DMS 273 (cell line): ENCODE data around the gene KISS1.

Experiments used
- DNase-seq: peaks from one replicate; lab custom pipeline; 2025; ENCODE audit not compliant: unreplicated experiment; lab: John Stamatoyannopoulos, UW

Gene KISS1

GRCh38 chr1:204218552-204218951 is 22.3 kb upstream of the KISS1 start:
- no peak for DNase-seq

- DNase-seq: no peak
Observed at GRCh38 chr1:204217648-204218000, 21.3 kb upstream of the KISS1 start.

DNA sequence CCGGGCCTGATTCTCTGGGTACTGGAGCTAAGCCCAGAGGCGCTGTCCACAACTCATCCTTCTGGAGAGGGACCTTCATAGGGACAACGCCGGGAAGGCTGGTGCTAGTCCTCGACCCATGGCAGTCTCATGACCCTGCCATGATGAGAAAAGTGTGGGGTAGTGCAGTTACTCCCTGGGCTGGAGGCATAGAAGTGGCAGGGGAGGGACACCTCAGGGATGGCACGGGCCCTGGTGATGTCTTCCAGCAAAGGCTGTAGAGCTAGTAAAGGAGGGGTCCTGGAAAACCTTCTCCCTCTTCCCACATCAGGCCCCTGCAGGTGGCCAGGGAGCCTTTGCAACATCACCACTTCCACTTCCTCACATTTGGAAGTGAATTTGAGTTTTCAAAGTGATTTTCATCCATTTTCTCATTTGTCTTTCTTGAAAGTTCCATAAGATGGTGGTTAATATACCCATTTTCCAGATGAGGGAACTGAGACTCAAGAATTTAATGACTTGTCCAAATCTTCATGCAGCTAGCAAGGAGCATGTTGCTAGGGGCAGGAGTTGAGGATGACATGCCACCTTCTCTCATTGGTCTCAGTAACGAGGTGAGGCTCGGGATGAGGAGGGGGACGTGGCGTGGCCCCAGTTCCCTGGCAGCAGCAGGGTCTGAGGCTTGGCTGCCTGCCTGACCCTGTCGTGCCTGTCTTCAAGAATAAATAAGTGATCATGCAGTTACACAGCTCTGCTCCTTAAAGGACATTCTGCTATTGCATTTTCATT is 20.8 kb upstream of the KISS1 start:
- no peak for DNase-seq

GRCh38 chr1:204216236-204216635 is 19.9 kb upstream of the KISS1 start:
- no peak for DNase-seq

DNA sequence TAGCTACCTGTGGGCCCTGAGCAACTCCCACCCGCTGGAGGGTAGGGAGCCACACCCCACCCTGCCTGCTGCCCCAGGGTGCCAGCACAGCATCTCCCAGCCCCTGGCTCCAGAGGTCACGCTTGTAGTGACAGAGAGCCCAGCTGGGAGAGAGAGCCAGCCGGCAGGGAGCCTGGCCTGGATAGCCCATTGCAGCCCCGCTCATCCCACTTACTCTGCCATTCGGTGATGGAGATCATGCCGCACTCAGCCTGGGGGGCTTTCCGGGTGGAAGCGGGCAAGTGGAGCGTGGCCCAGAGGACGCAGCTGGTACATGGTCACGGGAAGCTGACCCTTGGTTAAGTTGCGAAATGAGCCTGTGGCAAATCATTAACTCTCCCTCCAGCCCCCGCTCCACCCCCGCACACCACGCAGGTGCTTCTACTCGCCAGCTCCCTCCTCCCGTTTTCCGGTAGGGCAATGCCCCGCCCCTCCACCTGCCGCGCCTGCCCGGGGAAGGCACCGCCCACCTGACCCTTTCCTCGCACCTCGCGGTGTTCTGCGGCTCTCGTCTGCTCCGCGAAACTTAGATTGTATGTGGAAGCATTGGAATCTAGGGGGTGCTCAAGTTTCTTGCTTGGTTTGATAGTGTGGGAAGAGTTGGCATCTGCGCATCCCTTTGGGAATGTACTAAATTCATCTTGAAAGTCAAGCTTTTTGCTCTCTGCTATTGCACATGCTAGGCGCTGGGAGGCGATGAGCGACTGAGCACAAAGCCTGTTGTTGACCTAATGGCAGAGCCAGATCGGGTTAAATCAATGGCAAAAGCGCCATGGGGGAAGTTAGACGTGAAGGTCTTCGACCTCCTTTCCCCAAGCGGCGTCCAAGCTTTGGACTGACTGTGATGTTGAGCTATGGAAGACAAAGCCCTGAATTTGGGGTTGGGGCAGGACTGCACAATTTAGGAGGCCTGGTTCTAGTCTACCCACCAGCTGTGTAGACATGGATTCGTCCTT is 17.7 kb upstream of the KISS1 start, which contains the start of gene GOLT1A:
Gene GOLT1A (minus strand): TSS at position 321 of the 995 bp plus-strand sequence. CDS start 82 bp downstream, at position 239.
- DNase-seq: no peak

- no peak for DNase-seq
Observed at GRCh38 chr1:204212715-204213114, 16.4 kb upstream of the KISS1 start.

GRCh38 chr1:204211046-204211445 is 14.8 kb upstream of the KISS1 start:
- no peak for DNase-seq

DNA sequence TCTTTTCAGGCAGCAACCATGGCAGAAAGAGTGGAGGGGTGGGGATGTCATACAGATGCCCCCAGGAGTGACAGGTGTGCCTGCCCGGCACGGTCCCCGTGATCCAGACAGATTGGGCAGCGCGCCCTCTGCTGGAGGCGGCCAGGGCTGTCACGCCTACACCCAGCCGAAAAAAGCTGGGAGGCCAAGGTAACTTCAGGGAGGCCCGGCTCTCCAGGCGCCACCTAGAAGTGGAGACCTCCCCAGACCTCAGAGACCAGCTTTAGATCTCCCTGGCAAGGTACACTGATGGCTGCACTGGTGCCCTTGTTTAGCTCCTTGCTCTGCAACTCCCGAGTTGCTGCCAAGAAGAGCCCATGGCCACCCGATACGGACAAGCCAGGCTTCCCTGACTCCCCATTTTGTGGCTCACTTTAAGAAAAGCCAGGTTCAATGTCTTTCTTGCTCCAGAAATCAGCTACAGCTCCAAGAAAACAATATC is 10.9 kb upstream of the KISS1 start:
- peak; percentile 79 for DNase-seq

DNA sequence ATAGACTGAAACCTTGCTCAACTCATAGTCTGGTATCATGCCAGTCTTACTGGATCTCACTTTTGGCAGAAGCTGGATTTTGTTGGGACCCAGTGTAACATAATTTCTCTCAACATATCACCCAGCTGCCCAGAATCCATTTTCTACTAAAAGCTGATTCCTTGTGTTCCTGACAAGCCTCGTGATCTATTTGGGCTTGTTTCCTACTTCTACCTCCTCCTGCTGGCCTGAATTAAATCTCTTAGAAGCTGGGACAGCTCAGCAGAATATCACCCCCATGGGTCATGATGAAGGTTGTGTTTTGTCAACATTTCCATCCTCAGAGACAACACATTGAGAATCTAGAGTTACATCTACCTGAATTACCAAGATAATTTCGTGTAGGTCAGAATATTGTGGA is 9.8 kb upstream of the KISS1 start:
- no peak for DNase-seq

DNA sequence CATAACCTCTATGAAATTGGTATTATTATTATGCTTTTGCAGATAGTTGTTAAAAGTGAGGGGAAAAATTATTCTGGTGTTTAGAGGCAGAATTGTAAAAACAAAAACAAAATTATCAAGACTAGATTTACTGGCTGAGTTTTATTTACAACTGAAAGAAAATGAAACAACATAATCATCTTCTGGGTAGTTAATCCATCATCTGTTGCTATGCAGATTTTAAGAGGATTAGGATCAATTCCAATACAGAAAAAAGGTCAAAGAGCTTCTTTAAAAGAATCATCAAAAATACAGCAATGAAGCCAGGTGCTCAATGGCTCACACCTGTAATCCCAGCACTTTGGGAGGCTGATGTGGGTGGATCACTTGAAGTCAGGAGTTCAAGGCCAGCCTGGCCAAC is 9.2 kb upstream of the KISS1 start:
- DNase-seq: no peak

GRCh38 chr1:204204944-204205343 is 8.7 kb upstream of the KISS1 start:
- no peak for DNase-seq

DNA sequence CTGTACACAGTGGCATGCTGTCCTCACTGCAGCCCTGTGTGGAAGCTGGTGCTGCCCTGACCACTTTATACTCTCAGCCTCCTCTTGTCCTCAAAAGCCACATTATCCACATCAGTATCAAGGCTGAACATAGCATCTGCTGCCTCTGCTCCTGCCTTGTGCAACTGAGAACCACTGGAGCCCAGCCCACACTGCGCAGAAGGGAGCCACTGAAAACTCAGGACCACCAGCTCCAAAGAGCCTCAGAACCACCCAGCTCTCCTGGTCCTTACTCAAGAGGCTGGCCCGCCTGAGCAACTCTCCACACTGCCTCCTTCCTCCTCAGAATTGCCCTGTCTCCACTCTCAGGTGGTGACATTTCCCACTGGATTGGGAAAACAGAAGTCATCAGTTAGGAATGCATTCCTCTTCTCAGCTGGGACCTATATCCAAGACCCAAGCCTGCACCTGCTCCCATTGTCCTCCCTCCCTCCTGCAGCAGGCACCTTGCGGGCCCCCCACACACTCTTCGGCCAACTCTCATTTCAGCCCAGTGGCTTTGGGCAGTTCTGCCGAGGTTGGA is 7.0 kb upstream of the KISS1 start:
- DNase-seq: no peak

- DNase-seq: no peak
Observed at GRCh38 chr1:204202481-204202880, 6.2 kb upstream of the KISS1 start.

- DNase-seq: no peak
Observed at GRCh38 chr1:204201348-204202040, 5.2 kb upstream of the KISS1 start.

GRCh38 chr1:204199579-204199978 is 3.3 kb upstream of the KISS1 start:
- DNase-seq: no peak

- no peak for DNase-seq
Observed at GRCh38 chr1:204198348-204199340, 2.4 kb upstream of the KISS1 start.

GRCh38 chr1:204197068-204197467 is 777 bp upstream of the KISS1 start:
- DNase-seq: no peak

- no peak for DNase-seq
Observed at GRCh38 chr1:204194771-204195170, 1.5 kb downstream of the KISS1 start.

DNA sequence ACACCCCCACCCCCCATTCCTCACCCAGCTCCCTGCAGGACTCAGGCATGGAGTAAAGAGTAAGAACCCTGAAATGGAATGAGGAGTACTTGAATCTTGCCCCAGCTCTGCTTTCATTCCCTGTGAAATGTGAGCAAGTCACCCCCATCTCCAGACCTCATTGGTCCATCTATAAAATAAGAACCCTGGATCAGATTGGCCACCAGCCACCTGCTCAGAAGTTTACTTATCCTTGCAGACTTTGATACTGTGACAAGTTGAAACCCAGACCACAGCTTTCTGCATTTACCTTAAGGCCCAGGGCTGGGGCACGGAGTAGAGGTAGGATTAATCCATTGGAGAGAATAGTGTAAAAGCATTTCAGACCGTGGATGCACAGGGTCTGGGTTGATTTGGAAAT is 2.2 kb downstream of the KISS1 start:
- DNase-seq: no peak
